Osteocyte (in vitro differentiated cells): Measurements from ENCODE around the gene DSC3. TPM values are rescaled to one million over a fixed set of nuclear protein-coding genes. Genes with fewer than 3 reads are reported as not detected.

Experiments
- DNase-seq: peaks from one replicate; pipeline ENCODE4 v3.0.0; 2021; ENCODE audit warnings: mixed read lengths; ENCODE audit not compliant: unreplicated experiment; ENCODE audit errors: extremely low spot score
- H3K27ac Mint-ChIP-seq: one replicate; pipeline ENCODE4 v1.8.0; 2021; ENCODE audit warnings: mild to moderate bottlenecking, mixed read lengths; ENCODE audit not compliant: unreplicated experiment
- H3K27me3 Mint-ChIP-seq: one replicate; pipeline ENCODE4 v1.8.0; 2021; ENCODE audit warnings: mixed read lengths; ENCODE audit not compliant: unreplicated experiment
- H3K36me3 Mint-ChIP-seq: one replicate; pipeline ENCODE4 v1.8.0; 2021; ENCODE audit warnings: mixed read lengths; ENCODE audit not compliant: unreplicated experiment
- H3K4me1 Mint-ChIP-seq: one replicate; pipeline ENCODE4 v1.8.0; 2021; ENCODE audit warnings: mixed read lengths; ENCODE audit not compliant: unreplicated experiment
- H3K4me3 Mint-ChIP-seq: one replicate; pipeline ENCODE4 v1.8.0; 2021; ENCODE audit warnings: mild to moderate bottlenecking, moderate library complexity, mixed read lengths; ENCODE audit not compliant: unreplicated experiment
- H3K9me3 Mint-ChIP-seq: one replicate; pipeline ENCODE4 v1.8.0; 2021; ENCODE audit warnings: mixed read lengths; ENCODE audit not compliant: unreplicated experiment
- CTCF ChIP-seq: fragments of 200-600 bp; sonication (generic); IDR thresholded peaks from 2 replicates; pipeline ENCODE4 v1.5.0; 2021; ENCODE audit warnings: antibody characterized with exemption, mild to moderate bottlenecking, moderate library complexity
- total RNA-seq: library from RNA; stranded (reverse); gene quantifications from 2 replicates; pipeline ENCODE4 v1.2.1, GENCODE V29; 2021

The DSC3 gene
- total RNA-seq, 1 donor from 2014 or later, result 5.8 TPM

DNA sequence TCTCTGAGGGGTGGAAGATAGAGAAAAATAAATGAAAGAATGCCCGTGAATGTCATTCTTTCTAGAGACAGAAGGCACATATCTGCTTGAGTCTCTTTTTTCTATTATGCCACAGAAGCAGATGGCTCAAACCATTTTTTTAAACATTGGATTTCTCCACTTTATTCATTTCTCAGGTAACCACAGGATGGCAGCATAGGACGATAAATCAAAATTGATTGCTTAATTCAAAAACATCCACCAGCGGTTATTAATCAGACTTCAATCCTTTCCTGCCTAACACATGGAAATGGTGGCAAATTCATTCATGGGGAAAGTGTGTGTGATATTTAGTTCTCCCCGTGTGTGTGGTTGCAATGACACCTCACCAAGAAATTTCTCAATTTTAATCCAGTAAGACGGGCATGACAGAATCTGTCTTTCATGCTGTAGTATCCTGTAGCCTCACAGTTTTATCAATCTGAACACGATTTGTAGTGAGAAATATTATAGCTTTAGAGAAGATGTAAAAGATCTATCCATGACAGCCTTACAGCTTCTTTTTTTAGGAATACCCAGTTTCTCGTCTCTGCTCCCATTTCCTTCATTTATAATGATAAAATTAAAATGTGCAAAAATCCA is 72.2 kb downstream of the DSC3 start:
- Mint-ChIP-seq H3K36me3 (no peaks in the 10 kb centered on the region), H3K27ac (no peak overlapping the region), H3K9me3 (no peaks in the 10 kb centered on the region), H3K4me3 (no peak overlapping the region), H3K27me3 (peaks cover 25% of the 10 kb centered on the region), H3K4me1 (no peaks in the 10 kb centered on the region)
- no peak for DNase-seq
- TF ChIP-seq CTCF, result peak; percentile 59

DNA sequence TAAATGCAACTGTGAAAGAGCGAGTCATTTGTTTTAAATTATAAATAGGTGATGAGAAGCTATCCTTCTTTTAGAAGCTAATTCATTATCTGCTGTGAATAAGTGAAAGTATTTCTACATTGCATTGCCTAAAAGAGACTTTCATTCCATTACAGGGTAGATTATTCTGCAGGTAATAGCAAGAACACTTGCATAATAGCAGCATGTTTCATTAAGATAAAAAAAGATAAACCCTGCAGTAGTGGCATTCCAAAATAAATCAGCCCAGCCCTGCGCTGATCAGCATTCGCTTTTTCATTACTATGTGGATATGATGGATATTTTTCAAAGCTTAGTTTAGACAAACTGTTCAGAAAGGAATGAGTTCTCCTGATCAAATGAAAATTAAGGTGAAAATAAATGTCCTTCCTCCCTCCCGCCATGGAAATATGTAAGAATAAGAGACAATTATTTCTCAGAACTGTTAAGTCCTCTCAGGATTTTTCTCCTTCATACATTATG is 72.8 kb downstream of the DSC3 start:
- Mint-ChIP-seq H3K27me3 (peaks cover 21% of the 10 kb centered on the region), H3K36me3 (no peaks in the 10 kb centered on the region), H3K27ac (no peak overlapping the region), H3K4me1 (no peaks in the 10 kb centered on the region), H3K9me3 (no peaks in the 10 kb centered on the region), H3K4me3 (no peak overlapping the region)
- DNase-seq, result no peak
- no peak for TF ChIP-seq CTCF

DNA sequence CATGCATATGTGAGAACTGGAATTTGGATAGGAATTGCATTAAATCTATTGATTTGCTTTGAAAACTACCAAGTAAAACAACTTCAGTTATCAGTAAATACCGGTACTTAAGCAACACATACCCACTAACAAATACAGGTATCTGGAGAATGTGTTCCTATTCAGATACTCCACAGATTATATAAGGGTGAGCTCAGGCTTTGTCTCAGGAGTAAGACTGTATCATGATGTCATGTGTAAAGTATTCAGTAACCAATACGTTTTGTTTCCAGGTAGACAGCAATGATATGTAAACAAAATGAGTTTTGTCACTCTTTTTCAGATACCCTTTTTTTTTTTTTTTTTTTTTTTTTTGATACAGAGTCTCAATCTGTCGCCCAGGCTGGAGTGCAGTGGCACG is 74.8 kb downstream of the DSC3 start:
- DNase-seq, result no peak
- no peak overlapping the region for H3K27ac Mint-ChIP-seq

DNA sequence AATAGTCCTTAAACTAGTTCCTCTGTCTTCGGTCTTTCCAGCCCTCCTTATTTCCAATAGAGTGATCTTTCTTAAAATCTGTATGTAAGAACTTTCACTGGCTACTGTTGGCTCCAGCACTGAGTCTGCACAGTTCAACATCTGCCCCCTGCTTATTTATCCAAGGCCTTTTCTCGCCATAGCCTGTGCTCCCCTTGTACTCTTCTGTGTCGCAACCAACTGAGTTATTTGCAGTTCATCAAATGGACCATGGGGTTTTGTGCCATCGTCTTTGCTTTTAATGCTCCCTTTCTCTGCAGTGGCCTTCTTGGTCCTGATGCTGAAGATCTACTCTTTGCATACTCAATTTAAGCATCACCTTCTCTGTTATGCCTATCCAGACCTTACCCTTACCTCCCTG is 77.3 kb downstream of the DSC3 start:
- H3K27ac Mint-ChIP-seq, result no peak overlapping the region
- no peak for DNase-seq
- H3K9me3 Mint-ChIP-seq, result no peaks in the 10 kb centered on the region
- H3K36me3 Mint-ChIP-seq, result no peaks in the 10 kb centered on the region
- H3K27me3 Mint-ChIP-seq, result peaks cover 17% of the 10 kb centered on the region
- no peak overlapping the region for H3K4me3 Mint-ChIP-seq
- no peak for TF ChIP-seq CTCF
- H3K4me1 Mint-ChIP-seq, result no peaks in the 10 kb centered on the region

More for the DNA sequence above, 74.8 kb downstream of the DSC3 start:
- H3K4me3 Mint-ChIP-seq, result no peak overlapping the region
- no peaks in the 10 kb centered on the region for H3K4me1 Mint-ChIP-seq
- H3K36me3 Mint-ChIP-seq, result no peaks in the 10 kb centered on the region
- no peaks in the 10 kb centered on the region for H3K9me3 Mint-ChIP-seq
- no peak for TF ChIP-seq CTCF
- peaks cover 24% of the 10 kb centered on the region for H3K27me3 Mint-ChIP-seq

- H3K27ac Mint-ChIP-seq, result no peak overlapping the region
- no peak overlapping the region for H3K4me3 Mint-ChIP-seq
- no peaks in the 10 kb centered on the region for H3K36me3 Mint-ChIP-seq
- no peak for TF ChIP-seq CTCF
- H3K9me3 Mint-ChIP-seq, result no peaks in the 10 kb centered on the region
- H3K4me1 Mint-ChIP-seq, result peaks cover 8% of the 10 kb centered on the region
- DNase-seq, result no peak
- H3K27me3 Mint-ChIP-seq, result peaks cover 16% of the 10 kb centered on the region
Measured at GRCh38 chr18:30960661-30961060, 81.9 kb downstream of the DSC3 start.
